Smooth muscle cell of the brain vasculature (primary cell): ENCODE measurements around the gene PYDC1.
"Not testable (repeated sequence)": the region's sequence is repeated elsewhere in the genome, so short reads cannot be mapped to it uniquely, and the experiment has no call there.

Experiments
- DNase-seq: peaks from one replicate; pipeline ENCODE4 v3.0.0-alpha.2; 2012; ENCODE audit warnings: low read depth, low spot score

PYDC1 gene

DNA sequence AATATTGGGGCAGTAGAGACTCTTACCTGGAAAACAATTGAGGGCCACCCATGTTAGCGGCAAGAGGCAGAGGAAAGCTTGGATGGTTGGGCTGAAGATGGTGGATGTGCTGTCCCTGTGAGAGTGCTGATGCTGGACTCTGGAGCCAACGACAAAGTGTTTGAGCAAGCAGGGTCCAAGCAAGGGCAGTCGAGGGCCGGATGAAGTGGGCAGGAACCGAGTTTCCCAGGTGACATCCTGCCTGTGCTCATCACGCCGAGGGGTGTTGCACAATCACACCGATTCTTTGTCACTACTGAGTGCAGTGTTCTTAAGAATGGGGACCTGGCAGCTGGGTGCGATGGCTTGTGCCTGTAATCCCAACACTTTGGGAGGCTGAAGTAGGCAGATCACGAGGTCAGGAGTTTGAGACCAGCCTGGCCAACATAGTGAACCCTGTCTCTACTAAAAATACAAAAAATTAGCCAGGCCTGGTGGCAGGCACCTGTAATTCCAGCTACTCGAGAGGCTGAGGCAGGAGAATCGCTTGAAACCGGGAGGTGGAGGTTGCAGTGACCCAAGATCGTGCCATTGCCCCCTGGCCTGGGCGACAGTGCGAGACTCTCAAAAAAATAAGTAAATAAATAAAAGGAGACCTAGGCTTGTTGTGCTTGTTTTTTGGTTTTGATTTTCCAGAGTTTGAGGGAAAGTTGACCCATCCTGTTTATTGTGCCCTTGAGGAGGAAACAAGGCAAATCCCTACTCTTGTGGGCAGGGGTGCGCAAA lies 20.4 kb downstream of the PYDC1 start:
- no peak for DNase-seq

DNA sequence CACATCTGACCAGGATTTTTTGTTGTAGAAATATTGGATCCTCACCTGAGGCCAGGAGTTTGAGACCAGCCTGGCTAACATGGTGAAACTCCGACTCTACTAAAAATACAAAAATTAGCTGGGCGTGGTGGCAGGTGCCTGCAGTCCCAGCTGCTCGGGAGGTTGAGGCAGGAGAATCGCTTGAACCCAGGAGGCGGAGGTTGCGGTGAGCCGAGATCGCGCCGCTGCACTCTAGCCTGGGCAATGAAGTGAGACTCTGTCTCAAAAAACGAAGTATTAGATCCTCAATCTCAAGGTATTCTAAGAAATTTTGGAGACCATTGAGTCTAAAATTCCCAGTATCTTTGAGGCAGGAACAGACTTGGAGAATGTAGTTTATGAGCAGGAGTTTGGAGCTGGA lies 21.1 kb downstream of the PYDC1 start:
- DNase-seq: not testable (repeated sequence)

DNA sequence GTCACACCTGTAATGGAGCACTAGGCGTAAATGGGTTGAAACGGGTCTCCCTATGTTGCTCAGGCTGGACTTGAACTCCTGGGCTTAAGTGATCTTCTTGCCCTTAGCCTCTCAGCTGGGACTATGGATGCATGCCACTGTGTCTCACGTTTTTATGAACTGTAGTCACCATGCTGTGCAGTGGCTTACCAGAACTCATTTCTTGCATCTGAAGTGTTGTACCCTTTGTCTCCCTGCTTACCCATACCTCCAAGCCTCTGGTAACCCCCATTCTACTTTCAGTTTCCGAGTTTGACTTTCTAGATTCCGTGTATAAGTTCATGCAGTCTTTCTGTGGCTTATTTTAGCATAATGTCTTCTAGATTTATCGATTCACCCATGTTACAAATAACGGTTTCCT lies 22.0 kb downstream of the PYDC1 start:
- no peak for DNase-seq

DNA sequence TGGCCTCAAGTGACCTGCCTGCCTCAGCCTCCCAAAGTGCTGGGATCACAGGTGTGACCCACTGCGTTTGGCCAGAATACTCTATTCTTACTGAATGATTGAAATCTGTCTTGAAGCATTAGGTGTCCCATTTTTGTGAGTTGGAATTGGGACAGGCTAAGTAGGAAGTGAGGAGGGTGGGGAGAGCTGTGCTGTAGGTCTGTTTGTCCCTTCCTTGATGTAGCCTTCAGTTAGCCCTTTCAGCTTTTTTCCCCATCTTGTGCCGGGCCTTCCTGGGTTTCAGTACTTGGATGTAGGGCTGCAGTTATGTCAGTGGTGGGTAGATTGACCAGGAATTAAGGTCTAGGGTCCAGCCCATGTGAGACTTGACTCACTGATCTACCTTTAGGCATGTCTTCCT lies 23.1 kb downstream of the PYDC1 start:
- DNase-seq: no peak

DNA sequence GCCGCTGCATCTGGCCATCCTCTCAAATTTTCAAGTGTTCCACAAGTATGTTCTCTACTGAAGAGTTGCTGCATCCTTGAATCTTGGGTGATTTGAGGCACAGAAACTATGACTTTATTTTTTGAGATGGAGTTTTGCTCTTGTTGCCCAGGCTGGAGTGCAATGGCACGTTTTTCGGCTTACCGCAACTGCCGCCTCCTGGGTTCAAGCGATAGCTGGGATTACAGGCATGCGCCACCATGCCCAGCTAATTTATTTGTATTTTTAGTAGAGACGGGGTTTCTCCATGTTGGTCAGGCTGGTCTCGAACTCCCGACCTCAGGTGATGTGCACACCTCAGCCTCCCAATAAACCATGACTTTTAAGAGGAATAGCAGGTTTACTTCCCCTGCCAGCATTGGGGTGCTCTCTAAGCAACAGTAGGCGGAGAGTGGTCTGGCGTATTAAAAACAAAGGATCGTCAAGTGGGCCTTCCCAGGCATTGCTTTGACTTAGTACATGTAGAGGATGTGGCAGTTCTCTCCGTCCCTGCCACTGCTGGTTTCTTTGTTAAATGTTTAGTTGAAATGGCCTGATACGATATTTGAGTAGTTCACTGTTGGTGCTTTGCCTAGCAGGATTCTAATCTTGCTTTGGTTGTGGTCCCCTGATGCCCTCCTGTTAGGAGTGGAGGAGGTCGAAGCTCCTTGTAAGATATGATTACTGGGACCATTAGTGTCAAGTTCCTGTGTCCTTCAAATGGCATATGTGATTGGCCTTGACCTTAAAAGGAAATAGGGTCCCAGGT lies 23.9 kb downstream of the PYDC1 start:
- no peak for DNase-seq

DNA sequence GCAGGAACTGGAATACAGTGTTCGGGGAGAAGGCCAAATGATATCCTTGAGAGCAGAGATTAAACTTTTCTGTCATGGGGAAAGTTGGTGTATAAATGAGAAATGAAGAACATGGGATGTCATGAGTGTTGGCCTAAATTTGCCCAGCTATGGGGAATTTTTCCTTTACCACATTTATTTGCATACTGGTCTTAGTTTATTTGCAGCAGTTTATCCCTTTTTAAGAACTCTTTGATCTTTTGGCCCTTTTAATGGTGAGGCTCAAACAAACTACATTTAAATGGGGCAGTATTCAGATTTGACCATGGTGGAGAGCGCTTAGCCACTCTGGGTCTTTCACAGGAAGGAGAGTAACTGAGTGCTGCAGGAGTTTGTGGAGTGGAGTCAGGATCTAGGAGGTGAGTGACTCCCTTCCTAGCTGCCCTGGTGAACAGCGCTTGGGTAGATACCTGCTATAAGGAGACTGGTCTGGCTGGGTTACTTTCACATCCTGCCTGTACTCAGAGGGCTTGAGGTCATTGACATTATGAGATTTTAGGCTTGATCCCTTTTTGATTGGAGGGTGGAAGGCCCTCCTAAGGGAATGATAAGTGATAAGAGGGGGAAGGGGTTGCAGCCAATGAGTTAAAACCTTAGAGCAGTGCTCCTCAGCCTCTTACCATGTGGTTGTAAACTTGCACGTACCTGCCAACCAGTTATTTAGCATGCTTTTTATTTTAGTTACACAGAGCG lies 25.1 kb downstream of the PYDC1 start:
- DNase-seq: no peak

DNA sequence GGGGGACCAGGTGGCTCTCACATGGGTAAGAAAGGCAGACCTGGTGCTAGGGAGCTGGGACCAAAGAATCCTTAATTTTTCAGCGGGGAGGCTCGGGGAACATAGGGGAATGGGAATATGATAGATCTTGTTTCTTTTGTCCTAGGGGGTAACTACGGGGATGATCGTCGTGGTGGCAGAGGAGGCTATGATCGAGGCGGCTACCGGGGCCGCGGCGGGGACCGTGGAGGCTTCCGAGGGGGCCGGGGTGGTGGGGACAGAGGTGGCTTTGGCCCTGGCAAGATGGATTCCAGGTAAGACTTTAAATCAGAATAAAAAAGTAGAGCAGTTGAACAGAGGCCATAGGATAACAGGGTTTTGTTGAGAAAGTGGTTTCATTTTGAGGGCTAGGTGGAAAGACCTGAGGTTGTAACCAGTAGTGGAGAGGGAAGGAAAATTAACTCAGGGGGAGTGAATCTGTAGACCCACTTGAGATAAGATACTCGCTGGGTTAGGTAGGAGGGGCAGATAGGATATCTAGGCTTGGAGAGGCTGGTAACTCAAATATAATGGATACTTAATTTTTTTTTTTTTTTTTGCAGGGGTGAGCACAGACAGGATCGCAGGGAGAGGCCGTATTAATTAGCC lies 26.0 kb downstream of the PYDC1 start:
- no peak for DNase-seq

DNA sequence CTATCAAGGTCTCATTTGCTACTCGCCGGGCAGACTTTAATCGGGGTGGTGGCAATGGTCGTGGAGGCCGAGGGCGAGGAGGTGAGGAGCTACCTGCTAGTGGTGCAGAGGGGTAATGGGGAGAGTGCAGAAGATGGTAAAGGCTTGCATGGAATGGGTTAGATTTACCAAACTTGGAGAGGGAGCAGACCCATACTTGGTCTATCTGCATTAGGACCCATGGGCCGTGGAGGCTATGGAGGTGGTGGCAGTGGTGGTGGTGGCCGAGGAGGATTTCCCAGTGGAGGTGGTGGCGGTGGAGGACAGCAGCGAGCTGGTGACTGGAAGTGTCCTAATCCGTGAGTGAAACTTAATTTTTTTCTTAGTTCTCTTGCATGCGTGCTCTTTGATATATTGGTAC lies 26.9 kb downstream of the PYDC1 start:
- no peak for DNase-seq

DNA sequence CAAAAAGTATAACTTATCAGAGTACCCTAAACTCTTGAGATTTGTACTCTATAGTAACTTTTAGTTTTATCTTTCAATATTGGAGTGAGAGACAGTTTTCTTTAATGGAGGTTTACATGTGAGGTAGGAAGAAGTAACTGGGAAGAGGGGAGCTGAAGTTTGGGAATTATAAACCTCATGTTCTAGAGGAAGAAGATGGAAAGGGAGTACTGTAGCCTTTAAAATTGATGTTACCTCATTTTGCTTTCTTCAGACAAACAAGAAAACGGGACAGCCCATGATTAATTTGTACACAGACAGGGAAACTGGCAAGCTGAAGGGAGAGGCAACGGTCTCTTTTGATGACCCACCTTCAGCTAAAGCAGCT lies 27.5 kb downstream of the PYDC1 start:
- DNase-seq: no peak

DNA sequence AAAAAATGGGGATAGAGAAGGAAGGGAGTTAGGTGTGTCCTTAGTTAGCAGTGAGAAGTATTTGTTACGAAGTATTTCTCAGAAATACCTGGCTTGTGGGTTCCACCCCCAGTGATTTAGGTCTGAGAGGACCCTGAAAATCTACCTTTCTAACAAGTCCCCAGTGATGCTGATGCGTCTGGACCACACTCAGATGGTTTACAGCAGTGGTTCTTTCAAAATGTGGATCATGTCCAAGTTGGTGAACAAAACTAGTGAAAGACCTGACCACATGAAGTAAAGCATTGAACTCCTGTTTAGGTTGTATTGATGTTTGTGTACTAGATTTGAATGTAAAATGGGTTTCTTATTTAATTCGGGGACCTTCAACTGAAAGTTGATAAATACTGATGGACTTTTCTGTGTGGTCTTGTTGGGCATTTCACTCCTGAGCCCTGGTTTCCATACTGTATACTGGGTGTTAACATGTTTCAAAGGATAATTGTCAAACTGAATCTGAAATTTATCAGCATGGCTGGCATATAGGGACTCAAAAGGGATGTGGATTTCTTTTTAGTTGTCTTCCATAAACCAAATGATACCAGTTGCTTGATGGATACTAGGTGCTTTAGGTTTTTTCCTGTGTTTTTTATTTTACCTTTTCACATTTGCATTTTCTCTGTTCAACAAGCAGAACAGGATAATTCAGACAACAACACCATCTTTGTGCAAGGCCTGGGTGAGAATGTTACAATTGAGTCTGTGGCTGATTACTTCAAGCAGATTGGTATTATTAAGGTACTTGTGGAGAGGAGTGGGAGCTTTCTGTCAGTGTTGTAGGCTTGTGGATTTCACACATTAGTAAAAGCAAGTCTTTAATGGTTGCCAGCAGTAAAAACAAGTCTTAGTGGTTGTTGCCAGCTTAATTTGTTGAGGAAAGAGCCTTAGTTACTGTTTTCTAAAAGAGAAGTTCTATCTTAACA lies 28.2 kb downstream of the PYDC1 start:
- no peak for DNase-seq

DNA sequence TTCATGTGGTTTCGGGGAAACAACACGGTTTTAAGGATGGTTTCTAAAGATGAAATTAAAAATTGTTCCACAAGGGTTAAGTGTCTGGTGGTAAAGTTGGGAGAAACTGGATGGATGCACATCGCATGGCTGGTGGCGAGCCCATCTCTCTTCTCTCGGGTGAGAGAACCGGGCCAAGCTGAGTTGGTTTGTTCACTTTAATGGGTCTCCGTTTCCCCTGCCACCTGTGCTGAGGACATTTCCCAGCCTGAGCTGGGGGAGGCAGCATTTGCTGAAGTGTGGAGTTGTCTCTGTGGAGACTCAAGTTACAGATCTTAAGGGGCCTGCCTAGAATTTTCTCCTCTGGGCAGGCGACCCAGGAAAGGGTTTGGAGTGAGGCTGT lies 29.1 kb downstream of the PYDC1 start:
- DNase-seq: no peak

DNA sequence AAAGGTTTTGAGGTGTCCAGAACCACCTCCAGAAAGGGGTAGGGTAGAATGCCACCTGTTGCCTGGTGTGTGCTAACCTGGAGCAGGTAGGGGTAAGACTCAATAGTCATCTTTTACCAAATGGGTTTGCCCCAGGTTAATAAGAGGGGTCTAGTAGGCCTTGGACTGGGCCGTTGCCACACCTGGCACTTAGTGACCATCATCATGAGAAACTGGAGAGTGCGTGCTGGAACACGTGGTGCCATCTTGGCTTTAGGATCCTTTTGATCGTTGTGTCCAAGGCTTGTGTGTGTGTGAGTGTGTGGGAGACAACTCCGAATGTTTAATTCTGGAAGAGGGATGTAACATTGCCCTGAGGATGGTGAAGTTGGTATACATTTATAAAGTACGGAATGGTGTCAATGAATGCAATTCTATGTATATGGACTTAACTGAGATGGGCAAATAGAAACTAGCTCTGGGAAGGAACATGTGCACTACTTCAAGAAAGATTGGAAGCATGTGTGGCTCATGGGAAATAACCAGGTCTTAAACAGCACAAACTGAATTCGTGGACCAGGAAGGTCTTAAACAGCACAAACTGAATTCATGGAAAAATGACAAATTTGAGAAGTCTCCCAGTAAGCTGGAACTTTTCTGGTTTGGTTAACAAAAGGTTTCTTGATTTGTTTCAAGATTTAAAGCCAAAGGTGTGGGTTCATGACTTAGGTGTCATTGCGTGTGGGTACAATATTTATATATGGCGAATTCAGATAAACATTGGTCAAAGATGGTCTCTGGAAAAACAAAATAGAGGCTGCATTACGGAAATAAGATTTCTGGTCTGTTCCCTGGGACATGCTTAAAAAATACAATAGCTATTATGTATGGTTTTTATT lies 29.8 kb downstream of the PYDC1 start:
- DNase-seq: no peak

DNA sequence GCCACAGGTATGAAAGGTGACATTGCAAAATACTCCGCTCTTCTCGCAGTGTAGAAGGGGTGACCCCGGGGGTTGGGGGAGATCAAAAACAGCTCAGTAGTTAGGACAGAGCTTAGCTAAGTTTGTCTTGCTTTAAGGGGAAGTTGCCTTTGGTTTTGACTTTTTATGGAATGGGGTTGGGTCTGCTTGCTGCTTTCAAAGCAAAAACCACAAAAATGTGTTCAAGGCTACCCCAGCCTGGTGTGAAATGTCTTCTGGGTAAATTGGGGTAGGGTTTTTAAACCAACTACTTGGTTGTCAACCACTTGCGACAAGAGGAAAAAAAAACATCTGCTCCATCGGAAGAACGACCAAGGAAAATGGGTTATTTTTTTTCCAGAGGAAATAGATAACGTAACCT lies 30.8 kb downstream of the PYDC1 start:
- DNase-seq: no peak

DNA sequence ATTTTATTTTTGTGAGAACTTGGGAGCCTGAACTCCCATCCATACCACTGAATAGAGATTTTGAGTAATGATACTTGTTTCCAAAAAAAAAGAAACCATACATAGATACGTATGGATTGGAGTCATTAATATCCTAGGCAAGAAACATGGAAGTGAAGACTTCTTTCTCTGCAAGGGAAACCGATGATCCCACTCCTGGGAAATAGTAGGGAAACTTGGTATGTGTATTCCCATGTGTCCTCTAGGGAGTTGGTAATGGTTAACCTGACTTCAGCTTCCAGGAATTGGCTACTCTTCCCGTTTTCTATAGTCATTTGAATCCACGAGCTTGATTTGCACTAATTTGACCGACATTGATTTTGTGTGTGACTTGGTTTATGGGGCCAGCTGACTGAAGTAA lies 31.6 kb downstream of the PYDC1 start:
- no peak for DNase-seq

DNA sequence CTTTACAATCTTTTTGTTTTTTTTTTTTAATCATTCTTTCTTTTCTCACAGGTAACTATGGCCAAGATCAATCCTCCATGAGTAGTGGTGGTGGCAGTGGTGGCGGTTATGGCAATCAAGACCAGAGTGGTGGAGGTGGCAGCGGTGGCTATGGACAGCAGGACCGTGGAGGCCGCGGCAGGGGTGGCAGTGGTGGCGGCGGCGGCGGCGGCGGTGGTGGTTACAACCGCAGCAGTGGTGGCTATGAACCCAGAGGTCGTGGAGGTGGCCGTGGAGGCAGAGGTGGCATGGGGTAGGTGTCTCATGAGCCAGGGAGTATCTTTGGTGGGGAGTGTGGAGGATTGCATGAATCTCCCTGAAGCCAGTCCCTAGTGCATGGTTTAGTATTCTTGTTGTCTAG lies 32.0 kb downstream of the PYDC1 start:
- no peak for DNase-seq

DNA sequence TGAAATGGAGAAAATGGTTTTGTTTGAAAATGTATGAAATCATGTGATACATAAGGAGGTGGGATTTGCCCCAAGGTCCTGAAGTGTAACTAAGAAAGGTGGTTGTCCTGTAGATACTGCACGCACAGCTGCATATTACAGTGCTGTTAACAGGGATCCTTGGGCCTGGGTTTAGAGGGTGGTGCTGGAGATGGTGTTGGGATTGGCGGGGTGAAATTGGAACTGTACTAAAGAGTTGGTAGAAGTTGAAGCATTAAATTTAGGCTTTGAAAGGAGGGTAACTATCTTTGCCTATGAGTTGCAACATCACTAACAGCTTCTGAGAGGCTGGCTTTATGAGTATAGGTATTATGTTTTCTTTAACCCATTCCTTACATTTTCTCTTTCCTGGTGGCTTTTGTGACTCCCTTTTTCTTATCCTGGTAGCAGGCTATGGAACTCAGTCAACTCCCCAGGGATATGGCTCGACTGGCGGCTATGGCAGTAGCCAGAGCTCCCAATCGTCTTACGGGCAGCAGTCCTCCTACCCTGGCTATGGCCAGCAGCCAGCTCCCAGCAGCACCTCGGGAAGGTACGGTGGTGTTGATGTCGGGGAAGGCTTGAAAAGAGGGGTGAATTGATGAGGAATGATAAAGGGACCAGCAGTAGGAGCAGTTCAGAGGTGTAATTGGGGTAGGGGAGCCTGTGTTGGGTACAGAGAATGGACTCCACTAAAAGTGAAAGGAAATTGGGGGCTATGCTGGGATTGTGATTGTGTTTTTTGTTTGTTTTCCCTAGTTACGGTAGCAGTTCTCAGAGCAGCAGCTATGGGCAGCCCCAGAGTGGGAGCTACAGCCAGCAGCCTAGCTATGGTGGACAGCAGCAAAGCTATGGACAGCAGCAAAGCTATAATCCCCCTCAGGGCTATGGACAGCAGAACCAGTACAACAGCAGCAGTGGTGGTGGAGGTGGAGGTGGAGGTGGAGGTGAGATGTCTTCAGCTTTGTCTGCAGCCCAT lies 33.2 kb downstream of the PYDC1 start:
- no peak for DNase-seq

DNA sequence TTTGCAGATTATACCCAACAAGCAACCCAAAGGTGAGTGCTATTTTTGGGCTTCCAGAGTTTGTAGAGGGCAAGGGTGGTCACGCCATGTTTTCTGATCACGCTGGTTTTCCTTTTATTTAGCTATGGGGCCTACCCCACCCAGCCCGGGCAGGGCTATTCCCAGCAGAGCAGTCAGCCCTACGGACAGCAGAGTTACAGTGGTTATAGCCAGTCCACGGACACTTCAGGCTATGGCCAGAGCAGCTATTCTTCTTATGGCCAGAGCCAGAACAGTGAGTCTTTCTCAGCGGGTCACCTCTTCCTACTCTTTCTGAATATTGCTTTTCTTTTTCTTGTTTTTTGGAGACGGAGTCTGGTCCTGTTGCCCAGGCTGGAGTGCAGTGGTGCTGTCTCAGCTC lies 34.5 kb downstream of the PYDC1 start:
- DNase-seq: no peak

DNA sequence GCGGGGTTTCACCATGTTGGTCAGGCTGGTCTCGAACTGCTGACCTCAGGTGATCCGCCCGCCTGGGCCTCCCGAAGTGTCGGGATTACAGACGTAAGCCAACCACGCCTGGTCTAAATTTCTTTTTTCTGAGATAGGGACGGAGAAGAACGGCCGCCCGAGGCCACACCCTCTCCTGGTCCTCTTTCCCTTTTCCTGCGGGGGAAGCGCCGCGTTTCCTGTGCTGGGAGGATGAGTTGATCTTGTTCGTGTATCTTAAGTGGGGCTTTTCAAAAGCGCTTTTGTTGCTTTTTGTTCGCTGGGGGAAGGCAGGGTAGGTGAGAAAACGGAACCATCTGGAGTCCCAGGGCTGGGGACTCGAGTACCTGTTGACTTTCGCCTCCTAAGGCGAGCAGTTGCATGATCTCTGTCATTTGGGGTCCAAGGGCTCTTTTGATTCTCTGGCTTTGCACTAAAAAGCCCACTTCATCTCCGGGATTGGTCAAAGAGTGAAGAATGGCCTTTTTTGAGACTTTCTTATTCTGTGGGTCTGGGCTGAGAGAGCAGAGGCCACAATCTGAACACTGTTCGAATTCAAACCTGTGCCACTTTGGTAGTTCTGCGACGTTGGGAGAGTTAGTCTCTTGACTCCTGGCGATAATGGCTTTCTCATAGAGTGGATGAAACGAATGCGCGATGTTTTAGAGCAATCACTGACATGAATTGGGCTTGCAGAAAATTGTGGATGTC lies 35.7 kb downstream of the PYDC1 start:
- no peak for DNase-seq
